GM18873 (cell line): ENCODE results near the gene HEYL.
"Not testable (repeated sequence)": the region's sequence is repeated elsewhere in the genome, so short reads cannot be mapped to it uniquely, and the experiment has no call there.

Experiments used
- ATAC-seq: cut with Tn5 transposase; IDR thresholded peaks from one replicate; pipeline ENCODE4 v1.9.1; 2021; ENCODE audit warnings: mild to moderate bottlenecking, moderate library complexity, moderate number of reproducible peaks; ENCODE audit not compliant: unreplicated experiment, low FRiP score

The HEYL gene

GRCh38 chr1:39614488-39614887 lies 25.0 kb downstream of the HEYL start:
- no peak for ATAC-seq

DNA sequence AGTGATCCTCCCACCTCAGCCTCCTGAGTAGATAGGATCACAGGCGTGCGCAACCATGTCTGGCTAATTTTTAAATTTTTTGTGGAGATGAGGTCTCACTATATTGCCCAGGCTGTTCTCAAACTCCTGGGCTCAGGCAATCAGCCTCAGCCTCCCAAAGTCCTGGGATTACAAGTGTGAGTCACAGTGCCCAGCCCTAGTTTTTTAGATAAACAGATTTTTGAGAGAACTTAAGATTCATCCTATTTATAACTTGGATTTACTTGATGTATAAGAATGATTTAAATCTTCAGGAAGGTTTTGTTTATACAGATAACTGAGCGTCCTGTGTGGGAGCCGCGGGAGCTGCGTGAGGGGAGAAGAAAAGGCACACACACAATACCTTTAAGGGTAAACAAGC lies 26.2 kb downstream of the HEYL start:
- no peak for ATAC-seq

- no peak for ATAC-seq
Observed at GRCh38 chr1:39609618-39610331, 29.7 kb downstream of the HEYL start.

DNA sequence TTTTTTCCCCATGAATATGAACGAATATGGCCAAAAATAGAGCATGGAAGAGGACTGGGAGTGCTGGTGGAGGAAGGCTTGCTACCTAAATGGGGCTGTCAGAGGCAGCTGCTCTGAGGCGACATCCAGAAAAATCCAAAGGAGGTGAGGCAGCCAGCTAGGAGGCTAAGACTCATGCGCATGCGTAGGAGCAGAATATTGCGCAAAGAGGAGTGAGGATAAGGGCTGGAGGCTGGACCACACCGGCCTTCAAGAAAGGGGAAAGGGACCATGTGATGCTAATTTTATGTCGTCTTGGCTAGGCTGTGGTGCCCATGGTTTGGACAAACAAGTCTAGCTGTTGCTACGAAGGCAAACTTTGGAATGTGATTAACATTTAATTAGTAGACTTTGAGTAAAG lies 30.5 kb downstream of the HEYL start:
- ATAC-seq, result no peak

GRCh38 chr1:39603677-39604076 lies 35.8 kb downstream of the HEYL start:
- not testable (repeated sequence) for ATAC-seq

- ATAC-seq, result not testable (repeated sequence)
Observed at GRCh38 chr1:39601667-39602255, 37.7 kb downstream of the HEYL start.

DNA sequence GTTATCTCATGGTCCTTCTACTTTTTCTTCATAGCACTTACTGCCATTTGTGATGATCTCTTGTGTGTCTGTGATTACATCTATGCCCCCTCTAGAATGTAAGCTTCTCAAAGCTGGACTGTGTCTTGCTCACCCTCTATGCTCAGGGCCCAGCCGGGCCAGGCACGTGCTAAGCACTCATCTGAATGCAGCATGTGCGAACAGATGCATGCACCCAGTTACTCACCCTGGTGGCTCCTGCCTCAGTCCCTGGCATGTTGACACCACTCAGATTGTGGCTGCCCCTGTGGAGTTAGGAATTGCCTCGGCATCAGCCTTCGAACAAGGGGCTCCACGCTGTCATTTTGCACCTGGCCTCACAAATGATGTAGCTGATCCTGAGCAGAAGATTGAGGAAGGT lies 43.3 kb downstream of the HEYL start:
- ATAC-seq, result no peak

- ATAC-seq, result no peak
Observed at GRCh38 chr1:39593386-39593785, 46.1 kb downstream of the HEYL start.

GRCh38 chr1:39592069-39592468 lies 47.4 kb downstream of the HEYL start:
- ATAC-seq, result no peak

- ATAC-seq, result no peak
Observed at GRCh38 chr1:39590546-39590945, 48.9 kb downstream of the HEYL start.

DNA sequence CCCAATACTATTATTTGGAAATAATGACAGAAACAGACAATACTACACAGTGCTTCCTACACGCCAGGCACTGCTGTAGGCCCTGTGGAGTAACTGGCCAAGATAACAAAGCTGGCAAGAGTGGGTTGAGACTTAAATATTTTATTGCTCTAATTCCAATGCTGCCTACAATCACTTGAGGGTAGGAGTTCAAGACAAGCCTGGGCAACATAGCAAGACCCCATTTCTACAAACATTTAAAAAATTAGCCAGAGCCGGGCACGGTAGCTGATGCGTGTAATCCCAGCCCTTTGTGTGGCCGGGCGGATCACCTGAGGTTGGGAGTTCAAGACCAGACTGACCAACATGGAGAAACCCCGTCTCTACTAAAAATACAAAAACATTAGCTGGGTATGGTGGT lies 53.5 kb downstream of the HEYL start:
- no peak for ATAC-seq

DNA sequence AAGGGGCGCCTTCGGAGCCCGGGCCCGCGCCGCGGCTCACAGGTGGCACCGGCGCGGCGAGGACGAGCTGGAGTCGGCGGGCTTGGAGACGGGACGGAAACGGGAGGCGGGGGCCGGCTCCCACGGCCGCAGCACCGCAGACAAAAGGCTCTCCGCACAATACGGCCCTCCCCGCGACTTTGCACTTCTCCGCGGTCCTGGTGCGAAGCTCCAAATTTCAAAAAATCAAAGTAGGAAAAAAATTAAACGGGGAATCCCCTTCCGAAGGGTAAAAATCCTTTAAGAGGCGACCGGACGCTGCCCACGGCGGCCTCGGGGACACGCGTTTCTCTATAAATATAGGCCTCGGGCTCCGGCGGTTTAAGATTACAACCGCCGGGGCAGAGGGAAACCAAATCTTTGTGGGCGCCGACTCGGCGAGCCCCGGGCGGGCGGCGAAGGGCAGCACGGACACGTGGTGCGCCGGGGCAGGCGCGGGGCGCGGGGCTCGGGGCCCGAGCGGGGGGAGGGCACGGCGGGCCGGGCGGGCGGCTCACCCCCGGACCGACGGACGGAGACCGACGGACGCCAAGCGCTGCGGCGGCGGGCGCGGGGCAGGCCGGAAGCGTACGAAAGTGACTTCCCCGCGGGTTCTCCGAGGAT lies 63.3 kb downstream of the HEYL start:
- peak; percentile 48 for ATAC-seq

GRCh38 chr1:39575191-39576015 lies 64.0 kb downstream of the HEYL start:
- no peak for ATAC-seq

DNA sequence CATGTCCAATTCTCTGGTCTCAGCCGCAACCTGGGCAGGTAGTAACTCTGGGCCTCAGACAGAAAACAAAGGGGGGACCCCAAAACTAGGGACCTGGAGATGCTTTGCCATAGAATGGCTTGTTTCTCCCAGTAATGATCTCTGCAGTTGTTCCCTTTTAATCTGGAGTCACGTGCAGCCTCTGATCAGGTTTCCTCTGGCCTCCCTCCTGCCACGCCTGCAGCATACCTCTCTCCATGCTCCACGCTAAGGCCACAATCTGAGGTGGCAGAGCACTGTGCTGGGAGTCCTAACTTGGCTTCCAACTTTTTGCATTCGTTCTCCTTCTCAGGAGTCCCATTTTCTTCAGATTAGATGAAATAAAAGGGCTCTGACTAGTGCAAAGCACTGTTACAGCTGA lies 64.8 kb downstream of the HEYL start:
- ATAC-seq, result no peak
